T follicular helper cell (primary cell): Measurements from ENCODE around the gene LEFTY1.
"Not testable (repeated sequence)": the region's sequence is repeated elsewhere in the genome, so short reads cannot be mapped to it uniquely, and the experiment has no call there.

Experiments
- DNase-seq: peaks from one replicate; pipeline ENCODE4 v3.0.0-alpha.2; 2020; ENCODE audit warnings: low read depth
- total RNA-seq, 2 experiments: gene quantifications; one replicate each; lab custom pipeline; 2026; lab: John Stamatoyannopoulos, UW

Gene LEFTY1, protein sequence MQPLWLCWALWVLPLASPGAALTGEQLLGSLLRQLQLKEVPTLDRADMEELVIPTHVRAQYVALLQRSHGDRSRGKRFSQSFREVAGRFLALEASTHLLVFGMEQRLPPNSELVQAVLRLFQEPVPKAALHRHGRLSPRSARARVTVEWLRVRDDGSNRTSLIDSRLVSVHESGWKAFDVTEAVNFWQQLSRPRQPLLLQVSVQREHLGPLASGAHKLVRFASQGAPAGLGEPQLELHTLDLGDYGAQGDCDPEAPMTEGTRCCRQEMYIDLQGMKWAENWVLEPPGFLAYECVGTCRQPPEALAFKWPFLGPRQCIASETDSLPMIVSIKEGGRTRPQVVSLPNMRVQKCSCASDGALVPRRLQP
- 0 to 0.18 reads per million in 2 experiments for total RNA-seq

DNA sequence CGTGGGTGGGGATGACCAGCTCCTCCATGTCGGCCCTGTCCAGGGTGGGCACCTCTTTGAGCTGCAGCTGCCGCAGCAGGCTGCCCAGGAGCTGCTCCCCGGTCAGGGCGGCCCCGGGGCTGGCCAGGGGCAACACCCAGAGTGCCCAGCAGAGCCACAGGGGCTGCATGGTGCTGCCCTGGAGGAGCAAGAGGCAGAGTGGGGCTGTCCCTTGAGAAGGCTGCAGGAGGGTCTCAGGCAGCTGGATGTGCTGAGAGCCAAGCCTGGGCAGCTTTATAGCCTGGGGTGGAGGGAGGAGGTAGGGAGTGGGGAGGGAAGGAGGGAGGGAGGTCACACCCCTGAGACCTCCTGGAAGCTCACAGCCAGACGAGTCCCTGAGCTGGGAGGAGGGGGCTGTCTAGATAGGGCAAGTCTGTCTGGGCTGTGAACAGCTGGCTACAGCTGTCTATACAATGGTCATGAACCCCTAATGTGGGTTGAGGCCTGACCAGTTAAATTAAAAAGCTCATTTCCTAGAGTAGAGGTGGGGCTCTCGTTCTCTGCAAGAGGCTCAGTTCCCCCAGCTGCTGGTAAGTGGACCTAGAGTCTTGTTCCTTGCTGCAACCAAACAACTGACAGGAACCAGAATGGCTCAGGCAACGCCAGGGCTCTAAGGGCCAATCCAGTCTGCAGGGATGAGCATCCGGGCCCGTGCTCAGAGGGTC, at the start of gene LEFTY1:
LEFTY1 (minus strand) TSS at position 249 of the 704 bp plus-strand sequence; CDS start at position 169, 80 bp downstream.
- DNase-seq, result no peak

DNA sequence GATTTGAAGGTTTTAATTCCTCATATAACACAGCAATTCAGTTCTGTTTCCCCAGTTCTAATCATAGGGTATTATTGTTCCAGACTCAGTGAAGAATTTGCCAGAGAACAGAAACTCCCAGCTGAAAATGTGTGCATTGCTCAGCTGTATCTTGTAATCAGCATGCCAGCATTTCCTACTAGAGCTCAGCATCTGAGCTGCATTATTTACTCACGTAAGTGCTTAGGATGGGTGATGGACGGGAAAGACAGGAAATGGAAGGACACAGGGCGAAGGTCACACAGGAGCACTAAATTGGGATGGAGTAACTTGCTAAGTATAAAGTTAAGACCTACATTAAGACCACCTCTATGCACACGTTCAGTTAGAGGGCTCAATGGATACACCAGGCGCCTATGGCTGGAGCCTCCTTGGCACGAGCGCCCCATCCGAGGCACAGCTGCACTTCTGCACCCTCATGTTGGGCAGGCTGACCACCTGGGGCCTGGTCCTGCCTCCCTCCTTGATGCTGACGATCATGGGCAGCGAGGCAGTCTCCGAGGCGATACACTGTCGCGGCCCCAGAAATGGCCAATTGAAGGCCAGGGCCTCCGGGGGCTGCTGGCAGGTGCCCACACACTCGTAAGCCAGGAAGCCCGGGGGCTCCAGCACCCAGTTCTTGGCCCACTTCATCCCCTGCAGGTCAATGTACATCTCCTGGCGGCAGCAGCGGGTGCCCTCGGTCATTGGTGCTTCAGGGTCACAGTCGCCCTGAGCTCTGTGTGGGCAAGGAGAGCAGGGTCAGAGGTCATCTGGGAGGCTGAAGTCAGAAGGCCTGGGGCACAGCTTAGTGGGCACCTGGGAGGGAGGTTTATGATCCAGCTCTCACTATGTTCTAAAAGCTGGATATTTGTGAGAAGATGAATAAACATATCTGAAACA, 48.4 kb upstream of the LEFTY1 start:
- no peak for DNase-seq

DNA sequence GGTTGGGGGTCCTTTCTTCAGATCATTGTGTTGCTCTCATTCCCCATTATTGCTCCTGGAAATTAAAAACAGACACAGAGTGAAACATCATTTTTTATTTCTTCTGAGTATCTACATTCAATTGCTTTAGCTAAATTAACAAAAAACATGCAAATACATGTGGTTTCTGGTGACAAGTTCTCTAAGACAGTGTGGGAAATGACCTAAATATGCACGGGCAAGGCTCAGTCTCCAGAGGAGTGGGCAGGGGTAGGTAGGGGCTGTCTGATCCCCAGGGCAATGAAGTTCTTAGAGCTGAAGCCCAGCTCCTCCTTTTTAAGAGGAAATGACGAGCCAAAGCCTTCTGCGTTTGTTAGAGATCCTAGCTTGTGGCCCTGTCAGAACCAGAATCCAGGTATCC, 47.6 kb upstream of the LEFTY1 start:
- no peak for DNase-seq

DNA sequence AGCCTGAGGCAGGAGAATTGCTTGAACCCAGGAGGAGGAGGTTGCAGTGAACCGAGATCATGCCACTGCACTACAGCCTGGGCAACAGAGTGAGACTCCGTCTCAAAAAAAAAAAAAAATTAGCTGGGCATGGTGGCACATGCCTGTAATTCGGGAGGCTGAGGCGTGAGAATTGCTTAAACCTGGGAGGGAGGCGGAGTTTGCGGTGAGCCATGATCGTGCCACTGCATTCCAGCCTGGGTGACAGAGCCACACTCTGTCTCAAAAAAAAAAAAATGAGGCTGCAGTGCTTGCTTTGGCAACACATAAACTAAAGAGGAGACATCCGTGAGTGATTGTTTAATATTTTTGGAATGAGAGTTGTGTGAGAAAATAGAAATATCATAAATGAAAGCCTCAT, 47.1 kb upstream of the LEFTY1 start:
- DNase-seq, result not testable (repeated sequence)

DNA sequence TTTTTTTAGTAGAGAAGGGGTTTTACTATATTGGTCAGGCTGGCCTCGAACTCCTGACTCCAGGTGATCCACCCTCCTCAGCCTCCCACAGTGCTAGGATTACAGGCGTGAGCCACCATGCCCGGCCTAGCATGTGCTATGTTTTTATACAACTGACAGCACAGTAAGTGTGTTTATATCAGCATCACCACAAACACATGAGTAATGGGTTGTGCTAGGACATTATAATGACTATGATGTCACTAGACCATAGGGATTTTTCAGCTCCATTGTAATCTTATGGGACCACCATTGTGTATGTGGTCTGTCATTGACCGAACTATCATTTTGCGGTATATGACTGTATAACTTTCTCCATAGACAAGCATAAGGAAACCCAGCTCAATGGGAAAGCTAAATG, 45.8 kb upstream of the LEFTY1 start:
- DNase-seq, result no peak

DNA sequence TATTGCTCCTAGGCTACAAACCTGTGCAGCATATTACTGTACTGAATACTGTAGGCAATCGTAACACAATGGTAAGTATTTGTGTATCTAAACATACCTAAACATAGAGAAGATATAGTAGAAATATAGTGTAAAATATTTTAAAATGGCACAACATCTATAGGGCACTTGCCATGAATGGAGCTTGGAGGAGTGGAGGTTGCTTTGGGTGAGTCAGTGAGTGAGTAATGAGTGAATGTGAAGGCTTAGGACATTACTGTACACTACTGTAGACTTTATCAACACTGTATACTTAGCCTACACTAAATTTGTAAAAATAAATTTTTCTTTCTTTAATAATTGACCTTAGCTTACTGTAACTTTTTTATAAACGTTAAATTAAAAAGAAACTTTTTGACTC, 44.1 kb upstream of the LEFTY1 start:
- DNase-seq, result no peak

DNA sequence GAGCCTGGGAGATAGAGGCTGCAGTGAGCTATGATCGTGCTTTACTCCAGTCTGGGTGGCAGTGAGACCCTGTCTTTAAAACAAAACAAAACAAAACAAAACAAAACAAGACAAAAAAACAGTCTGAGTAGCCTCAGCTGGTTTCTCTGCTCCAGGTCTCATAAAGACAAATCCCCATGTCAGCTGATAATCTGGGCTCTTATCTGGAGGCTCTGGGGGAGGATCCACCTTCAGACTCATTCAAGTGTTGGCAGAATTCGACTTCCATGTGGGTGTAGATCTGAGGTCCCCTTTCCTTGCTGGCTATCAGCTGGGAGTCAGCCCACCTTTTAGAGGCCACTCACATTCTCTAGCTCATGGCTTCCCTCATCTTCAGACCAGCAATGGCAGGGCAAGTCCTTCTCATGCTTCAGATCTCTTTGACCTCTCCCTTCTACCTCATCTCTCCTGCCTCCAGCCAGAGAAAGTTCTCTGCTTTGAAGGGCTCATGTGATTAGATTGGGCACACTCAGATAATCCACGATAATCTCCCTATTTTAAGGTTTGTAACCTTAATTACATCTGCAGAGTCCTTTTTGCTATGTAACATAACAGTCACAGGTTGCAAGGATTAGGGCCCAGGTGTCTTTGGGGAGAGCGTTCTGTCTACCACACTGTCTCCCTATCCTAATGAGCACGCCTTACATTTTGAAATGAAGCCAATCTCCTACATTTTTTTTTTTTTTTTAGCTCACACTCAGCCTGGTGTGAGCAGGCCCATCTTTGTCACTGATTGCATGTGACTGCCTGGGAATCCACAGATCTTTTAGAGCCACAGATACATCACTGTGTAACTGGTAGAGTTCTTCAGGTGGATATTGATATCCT, 42.6 kb upstream of the LEFTY1 start:
- no peak for DNase-seq

DNA sequence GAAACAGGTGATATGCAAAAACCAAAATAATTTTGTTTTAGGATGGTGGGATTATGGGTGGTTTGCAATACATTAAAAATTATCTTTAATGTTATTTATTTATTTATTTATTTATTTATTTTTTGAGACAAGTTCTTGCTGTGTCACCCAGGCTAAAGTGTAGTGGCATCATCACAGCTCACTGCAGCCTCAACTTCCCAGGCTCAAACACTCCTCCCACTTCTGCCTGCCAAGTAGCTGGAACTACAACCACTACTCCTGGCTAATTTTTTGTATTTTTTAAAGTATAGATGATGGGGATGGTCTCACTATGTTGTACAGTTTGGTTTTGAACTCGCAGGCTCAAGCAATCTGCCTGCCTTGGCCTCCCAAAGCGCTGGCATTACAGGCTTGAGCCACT, 41.6 kb upstream of the LEFTY1 start:
- DNase-seq, result no peak

DNA sequence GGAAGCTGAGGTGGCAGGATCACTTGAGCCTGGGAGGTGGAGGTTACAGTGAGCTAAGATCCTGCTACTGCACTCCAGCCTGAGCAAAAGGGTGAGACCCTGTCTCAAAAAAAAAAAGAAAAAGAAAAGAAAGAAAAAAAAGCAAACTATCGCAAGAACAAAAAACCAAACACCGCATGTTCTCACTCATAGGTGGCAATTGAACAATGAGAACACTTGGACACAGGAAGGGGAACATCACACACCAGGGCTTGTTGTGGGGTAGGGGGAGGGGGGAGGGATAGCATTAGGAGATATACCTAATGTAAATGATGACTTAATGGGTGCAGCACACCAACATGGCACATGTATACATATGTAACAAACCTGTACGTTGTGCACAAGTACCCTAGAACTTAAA, 40.5 kb upstream of the LEFTY1 start:
- DNase-seq, result not testable (repeated sequence)

DNA sequence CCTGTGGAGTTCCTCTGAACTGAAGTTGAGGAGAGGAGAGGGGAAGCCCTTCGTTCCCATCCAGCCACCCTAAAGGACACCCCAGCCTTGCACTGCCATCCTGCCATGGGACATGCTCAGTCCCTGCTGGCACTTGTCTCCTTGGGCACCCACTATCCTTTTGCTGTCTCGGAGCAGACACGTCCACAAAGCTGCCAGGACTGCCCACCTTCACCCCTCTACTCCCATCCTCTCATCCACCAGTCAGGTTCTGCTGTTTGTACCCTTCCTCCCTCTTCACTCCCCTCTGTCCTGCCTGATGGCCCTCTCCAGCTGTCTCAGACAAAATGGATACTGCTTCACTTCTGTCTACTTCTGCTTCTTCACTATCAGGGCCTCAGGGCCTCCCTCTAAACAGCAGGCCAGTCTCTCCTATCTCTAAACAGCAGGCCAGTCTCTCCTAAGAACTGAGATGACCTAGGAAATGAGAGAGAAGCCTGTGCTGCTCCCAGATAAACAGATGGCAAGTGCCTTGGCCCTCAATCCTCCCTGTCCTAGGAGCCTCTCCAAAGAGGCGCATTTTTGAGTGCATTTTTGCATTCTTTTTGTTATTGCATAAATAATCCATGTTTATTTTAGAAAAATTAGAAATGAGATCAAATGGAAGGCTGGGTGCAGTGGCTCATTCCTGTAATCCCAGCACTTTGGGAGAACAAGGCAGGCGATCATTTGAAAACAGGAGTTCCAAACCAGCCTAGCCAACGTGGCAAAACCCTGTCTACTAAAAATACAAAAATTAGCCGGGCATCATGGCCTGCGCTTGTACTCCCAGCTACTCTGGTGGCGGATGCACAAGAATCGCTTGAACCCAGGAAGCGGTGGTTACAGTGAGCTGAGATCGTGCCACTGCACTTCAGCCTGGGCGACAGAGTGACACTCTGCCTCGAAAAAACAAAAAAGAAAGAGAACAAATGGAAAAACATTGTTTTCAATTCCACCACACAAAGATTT, 39.5 kb upstream of the LEFTY1 start:
- DNase-seq, result no peak

DNA sequence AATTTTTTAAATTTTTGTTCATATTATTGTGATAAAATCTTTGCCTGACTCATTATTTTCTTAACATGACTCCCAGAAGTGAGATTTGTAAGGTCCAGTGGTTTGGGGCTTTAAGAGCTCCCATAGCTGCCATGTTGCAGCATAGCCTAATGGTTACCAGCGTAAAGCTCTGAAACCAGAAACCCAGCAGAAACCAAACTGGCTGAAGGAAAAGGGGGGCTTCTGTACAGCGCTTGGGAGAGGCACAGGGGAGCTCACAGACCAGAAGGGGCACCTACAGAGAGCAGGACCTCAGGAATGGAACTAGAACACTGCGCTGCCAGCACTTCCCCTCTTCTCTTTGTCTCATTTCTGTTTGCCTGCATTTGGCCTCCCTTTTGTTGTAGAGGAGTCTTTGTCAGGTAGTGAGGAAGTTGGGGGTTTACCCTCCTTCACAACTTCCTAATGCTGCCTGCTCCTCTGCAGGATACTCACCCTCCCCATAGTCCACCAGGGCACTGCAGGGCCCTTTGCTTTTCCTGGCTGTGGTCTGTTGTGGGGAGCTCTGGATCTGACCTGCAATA, 37.7 kb upstream of the LEFTY1 start:
- DNase-seq, result no peak

DNA sequence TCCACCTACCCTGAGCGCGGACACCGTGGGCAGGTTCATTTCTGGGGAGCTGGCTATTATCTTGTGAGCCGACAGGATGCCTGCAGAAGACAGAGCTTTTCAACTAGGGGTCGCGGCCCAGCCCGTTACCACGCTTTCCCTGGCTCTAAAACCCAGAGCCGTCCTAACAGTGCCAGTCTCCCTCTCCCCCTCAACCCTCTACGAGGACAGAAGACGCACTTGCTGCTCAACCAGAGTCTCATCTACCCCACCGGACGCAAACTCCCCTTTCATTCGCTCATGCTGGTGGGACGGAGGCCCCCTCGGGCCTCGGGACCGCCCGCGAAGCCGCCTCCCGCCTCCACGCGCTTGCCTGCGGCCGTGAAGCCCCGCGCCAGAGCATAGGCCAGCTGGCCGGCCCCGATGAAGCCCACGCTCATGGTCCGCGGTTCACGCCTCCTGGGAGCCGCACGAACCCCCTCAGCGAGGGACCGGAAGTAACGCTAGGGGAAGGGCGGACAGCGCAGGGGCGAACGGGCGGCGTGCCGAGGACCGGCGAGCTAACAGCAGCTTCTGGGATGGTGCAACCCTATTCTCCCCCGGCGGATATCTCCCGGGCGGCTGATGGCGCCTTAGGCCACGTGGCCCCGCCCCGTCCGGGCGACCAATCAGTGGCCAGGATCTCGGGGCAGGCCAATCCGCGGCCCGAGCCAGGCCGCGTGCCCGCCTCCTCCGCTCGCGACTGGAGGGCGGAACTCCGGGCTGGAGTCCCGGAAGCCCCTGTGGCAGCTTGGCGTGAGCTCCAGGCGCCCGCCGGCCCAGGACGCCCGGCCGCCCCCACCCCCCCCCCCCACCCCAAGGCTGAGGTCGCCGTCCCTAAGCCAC, 35.0 kb upstream of the LEFTY1 start, which contains the start of gene PYCR2:
PYCR2 (minus strand) TSS at position 559 of the 864 bp plus-strand sequence; CDS start at position 419, 140 bp downstream.
- DNase-seq, result peak; percentile 93

DNA sequence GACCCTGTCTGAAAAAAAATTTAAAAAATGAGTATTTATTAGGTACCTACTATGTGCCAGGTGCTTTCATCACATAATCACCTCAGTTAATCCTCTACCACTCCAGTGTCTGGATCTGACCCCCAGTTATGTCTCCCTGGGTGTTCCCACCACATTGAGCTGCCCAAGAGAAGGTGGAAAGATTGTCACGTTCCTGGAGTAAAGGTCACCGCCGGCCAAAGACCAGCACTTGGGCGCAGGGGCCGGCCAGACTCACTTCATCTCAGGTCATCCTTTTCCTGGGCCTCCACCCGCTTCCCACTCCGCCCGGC, 34.4 kb upstream of the LEFTY1 start:
- DNase-seq, result no peak

DNA sequence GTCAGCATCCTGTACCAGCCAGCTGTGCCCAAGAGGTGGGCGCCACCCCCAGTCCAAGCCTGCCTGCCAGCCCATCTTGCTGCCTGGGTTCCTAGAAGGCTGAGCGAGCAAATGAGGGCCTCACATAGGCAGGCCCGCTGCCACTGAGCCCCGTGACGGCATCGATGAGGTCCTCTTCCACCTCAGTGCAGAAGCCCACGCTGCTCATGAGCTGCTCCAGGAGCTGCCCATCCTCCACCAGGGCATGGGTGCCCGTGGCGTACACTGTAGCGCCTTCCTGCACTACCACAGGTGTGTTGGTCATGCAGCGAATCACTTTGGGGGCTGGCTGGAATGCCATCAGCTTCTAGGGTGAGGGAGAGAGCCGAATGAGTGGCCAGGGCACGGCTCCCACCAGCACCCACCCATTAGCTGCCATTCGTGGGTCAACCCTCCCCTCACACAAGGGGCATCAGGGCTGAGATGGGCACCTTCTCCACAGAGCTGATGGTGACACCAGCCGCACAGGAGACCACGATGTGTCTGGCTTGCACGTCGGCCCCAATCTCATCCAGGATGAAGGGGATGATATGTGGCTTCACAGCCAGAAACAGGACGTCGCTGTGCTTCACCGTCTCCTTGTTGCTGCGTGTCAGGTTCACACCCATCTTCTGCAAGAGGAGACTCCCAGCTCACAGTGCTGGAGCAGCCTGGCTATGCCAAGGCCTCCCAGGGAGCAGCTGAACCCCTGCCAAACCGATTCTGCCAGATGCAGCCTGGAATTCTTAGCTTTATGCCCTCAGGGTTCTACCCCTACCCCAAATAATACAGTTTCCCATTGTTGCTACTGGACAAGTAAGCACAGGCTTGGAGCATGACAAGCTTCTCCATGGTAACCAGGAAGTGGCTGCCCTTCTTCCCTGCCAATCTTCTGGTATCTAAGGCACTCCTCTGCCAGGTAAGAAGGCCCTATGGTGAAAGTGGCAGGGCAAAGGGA, 33.1 kb upstream of the LEFTY1 start:
- no peak for DNase-seq

DNA sequence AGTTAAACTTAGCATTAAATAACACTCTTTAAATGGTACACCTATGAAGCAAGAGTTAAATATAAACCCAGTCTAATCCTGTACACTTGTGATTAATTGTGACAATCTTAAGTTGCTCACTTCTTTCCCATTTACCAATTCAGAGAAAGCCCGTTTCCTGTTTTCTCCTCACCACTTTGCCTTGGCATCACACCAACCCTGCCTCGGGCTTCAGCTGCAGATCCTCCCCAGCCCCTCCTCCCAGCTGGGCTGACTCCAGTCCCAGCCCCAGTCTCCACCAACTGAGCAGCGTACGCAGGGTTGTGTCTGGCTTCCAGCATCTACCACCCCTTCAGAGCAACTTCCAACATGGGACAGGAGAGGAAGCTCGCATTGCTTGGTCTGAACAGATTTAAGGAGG, 31.0 kb upstream of the LEFTY1 start:
- no peak for DNase-seq

DNA sequence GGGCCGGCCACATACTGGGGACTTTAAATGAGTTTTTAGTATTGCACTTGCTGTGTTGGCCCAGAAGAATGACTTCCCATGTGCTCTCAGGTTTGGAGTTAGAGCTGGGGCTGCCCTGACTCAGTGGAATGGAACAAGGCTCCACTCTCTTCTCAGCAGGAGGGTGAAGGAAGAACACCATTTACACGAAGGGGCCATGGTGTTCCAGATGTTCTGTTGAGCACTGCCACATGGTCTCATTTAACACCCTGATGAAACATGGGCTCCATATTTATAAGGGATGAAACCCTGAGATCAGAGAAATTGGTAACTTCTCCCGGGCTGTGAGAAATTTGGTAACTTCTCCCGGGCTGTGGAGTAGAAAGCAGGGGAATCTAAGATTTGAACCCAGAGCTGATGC, 29.3 kb upstream of the LEFTY1 start:
- DNase-seq, result no peak

DNA sequence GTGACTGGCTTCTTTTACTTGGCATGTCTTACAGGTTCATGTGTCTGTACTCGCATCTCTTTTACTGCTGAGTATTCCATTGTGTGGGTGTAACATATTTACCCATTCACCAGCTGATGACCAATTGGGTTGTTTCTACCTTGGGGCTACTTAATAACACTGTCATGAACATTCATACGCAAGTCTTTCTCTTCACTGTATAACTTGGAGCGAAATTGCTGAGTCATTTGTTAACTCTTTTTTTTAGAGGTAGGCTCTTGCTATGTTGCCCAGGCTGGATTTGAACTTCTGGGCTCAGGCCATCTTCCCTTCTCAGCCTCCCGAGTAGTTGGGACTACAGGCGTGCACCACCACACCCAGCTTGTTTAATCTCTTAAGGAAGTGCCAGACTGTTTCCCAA, 28.6 kb upstream of the LEFTY1 start:
- DNase-seq, result no peak

DNA sequence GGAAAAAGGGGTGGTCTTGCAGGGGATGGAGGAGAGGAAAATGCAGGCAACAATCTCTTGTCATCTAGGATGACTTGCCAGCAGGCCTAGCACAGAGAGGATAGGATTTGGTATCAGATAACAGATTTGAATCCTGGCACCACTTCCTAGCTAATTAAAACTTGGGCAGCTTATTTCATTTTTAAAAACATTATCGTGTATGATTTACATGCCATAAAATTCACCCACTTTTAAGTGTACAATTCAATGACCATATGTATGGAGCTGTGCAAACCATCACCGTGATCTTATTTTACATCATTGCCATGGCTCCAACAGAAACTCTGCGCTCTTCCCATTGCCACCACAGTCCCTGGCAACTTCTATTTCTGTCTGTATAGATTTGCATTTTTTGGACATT, 28.2 kb upstream of the LEFTY1 start:
- no peak for DNase-seq
